Osteoblast (primary cell): ENCODE data around the gene CD47. TPM values are rescaled to one million over a fixed set of nuclear protein-coding genes. Genes with fewer than 3 reads are reported as not detected.
A peak's percentile ranks its signal among the peaks of the same experiment; 100 is the strongest.

Experiments
- DNase-seq: peaks from one replicate; pipeline ENCODE4 v3.0.0; 2011; ENCODE audit warnings: low spot score, mixed read lengths; ENCODE audit not compliant: insufficient read length; ENCODE audit errors: missing footprints
- H2AFZ ChIP-seq: 2 replicates; pipeline ENCODE4 v1.6.0; 2011; ENCODE audit warnings: mild to moderate bottlenecking, low read length
- H3K27ac ChIP-seq: 2 replicates; pipeline ENCODE4 v1.5.1; 2011; ENCODE audit warnings: mild to moderate bottlenecking, low read depth, low read length, moderate library complexity
- H3K27me3 ChIP-seq: 2 replicates; pipeline ENCODE4 v1.6.0; 2012; ENCODE audit warnings: mild to moderate bottlenecking, control low read depth, inconsistent platforms, low read length, moderate library complexity; ENCODE audit not compliant: insufficient read depth
- H3K36me3 ChIP-seq: 2 replicates; pipeline ENCODE4 v1.5.1; 2011; ENCODE audit warnings: mild to moderate bottlenecking, low read length, control low read depth, moderate library complexity; ENCODE audit not compliant: insufficient read depth
- H3K4me1 ChIP-seq: 2 replicates; pipeline ENCODE4 v1.5.1; 2011; ENCODE audit warnings: mild to moderate bottlenecking, low read length, control low read depth, moderate library complexity; ENCODE audit not compliant: insufficient read depth
- H3K4me2 ChIP-seq: 2 replicates; pipeline ENCODE4 v1.6.0; 2011; ENCODE audit warnings: mild to moderate bottlenecking, low read length; ENCODE audit not compliant: insufficient read depth
- H3K4me3 ChIP-seq: fragments of 200-600 bp; sonication (generic); 3 replicates; pipeline ENCODE4 v1.5.1; 2012; ENCODE audit warnings: mild to moderate bottlenecking, low read length, inconsistent platforms; ENCODE audit not compliant: insufficient read depth
- H3K79me2 ChIP-seq: 2 replicates; pipeline ENCODE4 v1.6.0; 2012; ENCODE audit warnings: mild to moderate bottlenecking, low read length, control low read depth, inconsistent platforms; ENCODE audit not compliant: insufficient read depth
- H3K9me3 ChIP-seq: 2 replicates; pipeline ENCODE4 v1.5.1; 2011; ENCODE audit warnings: low read depth, low read length, control low read depth
- H4K20me1 ChIP-seq: 2 replicates; pipeline ENCODE4 v1.6.0; 2012; ENCODE audit warnings: mild to moderate bottlenecking, low read length, control low read depth; ENCODE audit not compliant: insufficient read depth
- total RNA-seq: library from RNA; depleted of rRNA; stranded (reverse); fragments of >200 nt; gene quantifications from 2 replicates; pipeline ENCODE4 v1.2.3, GENCODE V29; 2012
- TF ChIP-seq, protein P1 (sequence below): IDR thresholded peaks from 2 replicates; pipeline ENCODE4 v1.5.1; 2011; ENCODE audit warnings: mild to moderate bottlenecking, low read depth, low read length, moderate library complexity; ENCODE audit errors: extremely low read depth

Gene CD47
- total RNA-seq, 1 donor, result 72.7 TPM

DNA sequence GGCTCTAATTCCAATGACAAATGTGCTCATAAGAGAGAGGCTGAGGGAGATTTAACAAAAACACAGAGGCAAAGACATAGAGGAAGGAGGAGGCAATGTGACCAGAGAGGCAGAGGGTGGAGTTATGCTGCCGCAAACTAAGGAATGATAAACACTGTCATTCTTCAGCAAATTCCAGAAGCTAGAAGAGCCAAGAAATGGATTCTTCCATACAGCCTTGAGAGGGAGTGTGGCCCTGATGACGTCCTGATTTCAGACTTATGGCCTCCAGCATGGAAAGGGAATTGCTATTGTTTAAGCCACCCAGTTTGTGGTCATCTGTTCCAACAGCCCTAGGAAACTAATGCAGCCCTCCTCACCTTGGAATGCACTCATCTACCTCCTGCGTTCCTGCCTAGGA, 30.5 kb downstream of the CD47 start:
- DNase-seq, result no peak
- Histone ChIP-seq H3K79me2 (peaks cover 2% of the 10 kb centered on the region), H3K4me2 (no peak overlapping the region), H4K20me1 (no peaks in the 10 kb centered on the region), H3K27me3 (no peaks in the 10 kb centered on the region), H3K27ac (no peak overlapping the region), H3K9me3 (no peaks in the 10 kb centered on the region), H3K4me1 (no peaks in the 10 kb centered on the region), H3K4me3 (no peak overlapping the region), H2AFZ (no peak overlapping the region), H3K36me3 (peaks cover 11% of the 10 kb centered on the region)
- TF ChIP-seq, protein P1, sequence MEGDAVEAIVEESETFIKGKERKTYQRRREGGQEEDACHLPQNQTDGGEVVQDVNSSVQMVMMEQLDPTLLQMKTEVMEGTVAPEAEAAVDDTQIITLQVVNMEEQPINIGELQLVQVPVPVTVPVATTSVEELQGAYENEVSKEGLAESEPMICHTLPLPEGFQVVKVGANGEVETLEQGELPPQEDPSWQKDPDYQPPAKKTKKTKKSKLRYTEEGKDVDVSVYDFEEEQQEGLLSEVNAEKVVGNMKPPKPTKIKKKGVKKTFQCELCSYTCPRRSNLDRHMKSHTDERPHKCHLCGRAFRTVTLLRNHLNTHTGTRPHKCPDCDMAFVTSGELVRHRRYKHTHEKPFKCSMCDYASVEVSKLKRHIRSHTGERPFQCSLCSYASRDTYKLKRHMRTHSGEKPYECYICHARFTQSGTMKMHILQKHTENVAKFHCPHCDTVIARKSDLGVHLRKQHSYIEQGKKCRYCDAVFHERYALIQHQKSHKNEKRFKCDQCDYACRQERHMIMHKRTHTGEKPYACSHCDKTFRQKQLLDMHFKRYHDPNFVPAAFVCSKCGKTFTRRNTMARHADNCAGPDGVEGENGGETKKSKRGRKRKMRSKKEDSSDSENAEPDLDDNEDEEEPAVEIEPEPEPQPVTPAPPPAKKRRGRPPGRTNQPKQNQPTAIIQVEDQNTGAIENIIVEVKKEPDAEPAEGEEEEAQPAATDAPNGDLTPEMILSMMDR, result no peak

DNA sequence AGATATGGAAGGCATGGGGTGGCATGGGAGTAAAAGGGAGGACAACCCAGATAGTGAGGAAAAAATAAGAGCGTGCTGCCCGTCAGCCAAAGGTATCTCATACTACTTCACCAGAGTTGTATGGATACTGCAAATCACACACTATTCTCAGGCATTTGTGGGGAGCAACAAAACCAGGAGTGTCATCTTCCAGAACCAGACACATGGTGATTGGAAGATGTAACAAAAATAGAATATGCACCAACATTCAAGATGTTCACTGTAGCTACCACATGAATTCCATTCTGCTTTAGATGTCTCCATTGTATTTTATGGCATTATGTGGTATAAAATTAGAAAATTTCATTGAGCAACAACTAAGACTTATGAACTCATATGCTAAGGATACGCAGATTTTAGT, 34.9 kb downstream of the CD47 start:
- Histone ChIP-seq H3K36me3 (peaks cover 13% of the 10 kb centered on the region), H3K27me3 (no peaks in the 10 kb centered on the region), H3K9me3 (no peaks in the 10 kb centered on the region), H3K27ac (no peak overlapping the region), H3K79me2 (no peaks in the 10 kb centered on the region), H2AFZ (no peak overlapping the region), H3K4me2 (no peak overlapping the region), H3K4me1 (no peaks in the 10 kb centered on the region), H4K20me1 (no peaks in the 10 kb centered on the region), H3K4me3 (no peak overlapping the region)
- TF ChIP-seq, protein P1, result no peak
- no peak for DNase-seq

GRCh38 chr3:108054935-108055334, 35.9 kb downstream of the CD47 start:
- Histone ChIP-seq H4K20me1 (no peaks in the 10 kb centered on the region), H3K27ac (no peak overlapping the region), H3K79me2 (no peaks in the 10 kb centered on the region), H3K4me2 (no peak overlapping the region), H3K27me3 (no peaks in the 10 kb centered on the region), H3K36me3 (peaks cover 7% of the 10 kb centered on the region), H3K4me1 (no peaks in the 10 kb centered on the region), H2AFZ (no peak overlapping the region), H3K4me3 (no peak overlapping the region), H3K9me3 (no peaks in the 10 kb centered on the region)
- TF ChIP-seq, protein P1, result no peak
- no peak for DNase-seq

GRCh38 chr3:108053483-108053882, 37.3 kb downstream of the CD47 start:
- H3K9me3 ChIP-seq, result no peaks in the 10 kb centered on the region
- peak; percentile 49 for DNase-seq
- H3K4me2 ChIP-seq, result no peak overlapping the region
- no peaks in the 10 kb centered on the region for H3K4me1 ChIP-seq
- H3K27me3 ChIP-seq, result no peaks in the 10 kb centered on the region
- H3K4me3 ChIP-seq, result no peak overlapping the region
- no peak overlapping the region for H2AFZ ChIP-seq
- H3K79me2 ChIP-seq, result no peaks in the 10 kb centered on the region
- TF ChIP-seq, protein P1, result no peak
- no peaks in the 10 kb centered on the region for H4K20me1 ChIP-seq
- no peak overlapping the region for H3K27ac ChIP-seq
- peaks cover 2% of the 10 kb centered on the region for H3K36me3 ChIP-seq
